HEK293 (cell line): ENCODE results near the gene AFDN.

Source experiments
- CTCF ChIA-PET: fragments of 350-600 bp; formaldehyde crosslinking; extraction: SDS; loops from one replicate; lab custom pipeline; 2021; ENCODE audit warnings: antibody characterized with exemption; lab: Yijun Ruan, JAX
- POLR2A ChIA-PET: fragments of 300-600 bp; formaldehyde crosslinking; extraction: SDS; loops from one replicate; lab custom pipeline; 2020; ENCODE audit warnings: antibody characterized with exemption, inconsistent platforms; lab: Yijun Ruan, JAX
- H3K27ac ChIP-seq: fragments of 200-500 bp; sonication (Bioruptor generic); 2 replicates; pipeline ENCODE4 v1.5.1; 2014; ENCODE audit warnings: low read depth, low read length, control low read depth, inconsistent platforms; ENCODE audit errors: extremely low read depth
- H3K36me3 ChIP-seq, 2 experiments: fragments of 200-500 bp in 1 of 2; sonication (Bioruptor generic) in 1 of 2; 1 replicate in 1 of 2; 2 replicates in 1 of 2; pipeline ENCODE4 v1.5.1; 2014 to 2017; ENCODE audit warnings: inconsistent platforms in 2 of 2, low read length in 2 of 2; ENCODE audit not compliant: control insufficient read depth in 2 of 2, insufficient read depth in 1 of 2
- H3K4me1 ChIP-seq: fragments of 200-500 bp; sonication (Bioruptor generic); 2 replicates; pipeline ENCODE4 v1.5.1; 2014; ENCODE audit warnings: mild to moderate bottlenecking, low read length, inconsistent platforms; ENCODE audit not compliant: control insufficient read depth, insufficient read depth
- H3K4me3 ChIP-seq: 2 replicates; pipeline ENCODE4 v1.5.1; 2011; ENCODE audit warnings: low read depth, mild to moderate bottlenecking, control low read depth, low read length, moderate library complexity
- H3K9me3 ChIP-seq: fragments of 200-500 bp; sonication (Bioruptor generic); 2 replicates; pipeline ENCODE4 v1.5.1; 2014; ENCODE audit warnings: low read depth, low read length, inconsistent platforms; ENCODE audit not compliant: control insufficient read depth, insufficient read depth
- GLI2 ChIP-seq: fragments of 450-650 bp; formaldehyde crosslinking; IDR thresholded peaks from 2 replicates; pipeline ENCODE4; 2017; ENCODE audit warnings: missing biosample characterization, missing genetic modification characterization, low read depth, borderline replicate concordance
- HOXD13 ChIP-seq: sonication (generic); formaldehyde crosslinking; IDR thresholded peaks from 2 replicates; pipeline ENCODE4 v1.8.0; 2022; ENCODE audit warnings: missing genetic modification reagents, borderline replicate concordance
- KLF1 ChIP-seq: fragments of 450-650 bp; formaldehyde crosslinking; IDR thresholded peaks from 2 replicates; pipeline ENCODE4 v1.5.1; 2016; ENCODE audit warnings: missing biosample characterization, missing genetic modification characterization
- KLF7 ChIP-seq: fragments of 450-650 bp; formaldehyde crosslinking; IDR thresholded peaks from 2 replicates; pipeline ENCODE4 v1.5.1; 2016; ENCODE audit warnings: missing biosample characterization, missing genetic modification characterization, borderline replicate concordance
- PRDM6 ChIP-seq: fragments of 450-650 bp; formaldehyde crosslinking; IDR thresholded peaks from 2 replicates; pipeline ENCODE4 v1.5.1; 2017; ENCODE audit warnings: missing biosample characterization, missing genetic modification characterization
- ZBTB44 ChIP-seq: fragments of 450-650 bp; IDR thresholded peaks from 2 replicates; pipeline ENCODE4 v1.5.1; 2018; ENCODE audit warnings: missing biosample characterization, mild to moderate bottlenecking, missing genetic modification characterization
- ZFP37 ChIP-seq: fragments of 450-650 bp; formaldehyde crosslinking; IDR thresholded peaks from 2 replicates; pipeline ENCODE4 v1.5.1; 2016; ENCODE audit warnings: missing biosample characterization, missing genetic modification characterization
- ZFP41 ChIP-seq: fragments of 450-650 bp; formaldehyde crosslinking; IDR thresholded peaks from 2 replicates; pipeline ENCODE4 v1.5.1; 2016; ENCODE audit warnings: missing biosample characterization, missing genetic modification characterization, borderline replicate concordance
- ZNF114 ChIP-seq: fragments of 450-650 bp; formaldehyde crosslinking; IDR thresholded peaks from 2 replicates; pipeline ENCODE4 v1.5.0; 2017; ENCODE audit warnings: missing biosample characterization, missing genetic modification characterization
- ZNF121 ChIP-seq: fragments of 450-650 bp; formaldehyde crosslinking; IDR thresholded peaks from 2 replicates; pipeline ENCODE4 v1.5.1; 2016; ENCODE audit warnings: missing biosample characterization, missing genetic modification characterization
- ZNF174 ChIP-seq: fragments of 450-650 bp; formaldehyde crosslinking; IDR thresholded peaks from 2 replicates; pipeline ENCODE4 v1.5.0; 2017; ENCODE audit warnings: missing biosample characterization, mild to moderate bottlenecking, missing genetic modification characterization
- ZNF214 ChIP-seq: fragments of 450-650 bp; formaldehyde crosslinking; IDR thresholded peaks from 2 replicates; pipeline ENCODE4 v1.5.1; 2017; ENCODE audit warnings: missing biosample characterization, mild to moderate bottlenecking, missing genetic modification characterization, borderline replicate concordance
- ZNF280C ChIP-seq: fragments of 450-650 bp; formaldehyde crosslinking; IDR thresholded peaks from 2 replicates; pipeline ENCODE4 v1.5.1; 2016; ENCODE audit warnings: missing biosample characterization, missing genetic modification characterization
- ZNF350 ChIP-seq: fragments of 450-650 bp; formaldehyde crosslinking; IDR thresholded peaks from 2 replicates; pipeline ENCODE4 v1.5.0; 2017; ENCODE audit warnings: missing biosample characterization, mild to moderate bottlenecking, missing genetic modification characterization
- ZNF394 ChIP-seq: fragments of 450-650 bp; formaldehyde crosslinking; IDR thresholded peaks from 2 replicates; pipeline ENCODE4 v1.5.1; 2016; ENCODE audit warnings: missing biosample characterization, missing genetic modification characterization, mild to moderate bottlenecking, moderate library complexity, borderline replicate concordance
- ZNF501 ChIP-seq: fragments of 450-650 bp; formaldehyde crosslinking; IDR thresholded peaks from 2 replicates; pipeline ENCODE4 v1.5.1; 2016; ENCODE audit warnings: missing biosample characterization, missing genetic modification characterization
- ZNF549 ChIP-seq: fragments of 450-650 bp; IDR thresholded peaks from 2 replicates; pipeline ENCODE4 v1.5.1; 2018; ENCODE audit warnings: missing biosample characterization, missing genetic modification characterization, mild to moderate bottlenecking, inconsistent platforms, moderate library complexity
- ZNF580 ChIP-seq: fragments of 450-650 bp; formaldehyde crosslinking; IDR thresholded peaks from 2 replicates; pipeline ENCODE4 v1.5.1; 2016; ENCODE audit warnings: missing biosample characterization, missing genetic modification characterization
- ZNF707 ChIP-seq: fragments of 450-650 bp; formaldehyde crosslinking; IDR thresholded peaks from 2 replicates; pipeline ENCODE4 v1.5.1; 2016; ENCODE audit warnings: missing biosample characterization, missing genetic modification characterization
- ZNF776 ChIP-seq: fragments of 450-650 bp; formaldehyde crosslinking; IDR thresholded peaks from 2 replicates; pipeline ENCODE4 v1.5.0; 2017; ENCODE audit warnings: missing biosample characterization, missing genetic modification characterization, borderline replicate concordance
- ZSCAN4 ChIP-seq: fragments of 450-650 bp; formaldehyde crosslinking; IDR thresholded peaks from 2 replicates; pipeline ENCODE4 v1.5.1; 2017; ENCODE audit warnings: missing biosample characterization, missing genetic modification characterization

Gene AFDN

GRCh38 chr6:167977717-167978467, 151.2 kb downstream of the AFDN start:
- Histone ChIP-seq H3K4me1 (no peaks in the 10 kb centered on the region), H3K9me3 (no peaks in the 10 kb centered on the region), H3K4me3 (no peak overlapping the region), H3K36me3 (no peaks in the 10 kb centered on the region), H3K27ac (no peak overlapping the region)
- CTCF ChIA-PET = no interaction called here
- POLR2A ChIA-PET = no interaction called here
- TF ChIP-seq ZFP37 (tag by site-specific recombination) (no peak), KLF7 (tag by site-specific recombination) (no peak), ZNF707 (tag by site-specific recombination) (no peak), ZNF776 (tag by site-specific recombination) (no peak), ZNF501 (no peak), GLI2 (tag by site-specific recombination) (no peak)

GRCh38 chr6:167978607-167979006, 151.9 kb downstream of the AFDN start:
- no peaks in the 10 kb centered on the region for H3K36me3 ChIP-seq
- ChIA-PET POLR2A (no interaction called here), CTCF (interaction anchor here (0.6 kb wide), 1 partner anchor 108 kb away, joined by 3 read pairs; no protein-coding TSS in a partner anchor)
- no peaks in the 10 kb centered on the region for H3K9me3 ChIP-seq
- H3K4me1 ChIP-seq = no peaks in the 10 kb centered on the region
- no peak overlapping the region for H3K4me3 ChIP-seq
- TF ChIP-seq ZNF214 (tag by site-specific recombination) = no peak
- TF ChIP-seq ZFP41 = no peak
- TF ChIP-seq ZNF114 (tag by site-specific recombination) = no peak
- TF ChIP-seq ZNF121 (tag by site-specific recombination) = no peak
- no peak for TF ChIP-seq ZNF394 (tag by site-specific recombination)
- H3K27ac ChIP-seq = no peak overlapping the region

- no peak overlapping the region for H3K27ac ChIP-seq
- CTCF ChIA-PET = interaction anchor here (0.5 to 2.1 kb wide), 3 partner anchors 12 to 1852 kb away, joined by 3 to 8 read pairs (median 3); no protein-coding TSS in a partner anchor
- H3K4me3 ChIP-seq = no peak overlapping the region
- TF ChIP-seq ZNF549 (tag by site-specific recombination) (no peak), ZSCAN4 (tag by site-specific recombination) (no peak), ZBTB44 (tag by site-specific recombination) (no peak), KLF1 (tag by site-specific recombination) (no peak), PRDM6 (tag by site-specific recombination) (no peak), ZNF280C (no peak), HOXD13 (CRISPR knock-in tag) (no peak), ZNF174 (no peak), ZNF350 (no peak), ZNF580 (tag by site-specific recombination) (no peak), ZNF121 (tag by site-specific recombination) (no peak)
- no peaks in the 10 kb centered on the region for H3K9me3 ChIP-seq
- POLR2A ChIA-PET = interaction anchor here (0.7 kb wide), 2 partner anchors 16 to 188 kb away, joined by 3 to 5 read pairs; no protein-coding TSS in a partner anchor
- H3K36me3 ChIP-seq = no peaks in the 10 kb centered on the region
- H3K4me1 ChIP-seq = no peaks in the 10 kb centered on the region
These were observed 152.9 kb downstream of the AFDN start for GRCh38 chr6:167979436-167980139.
